ENCODE results near the gene PPP2CA. TPM values are rescaled to one million over a fixed set of nuclear protein-coding genes. Genes with fewer than 3 reads are reported as not detected.

The PPP2CA gene
- total RNA-seq, 1 donor from 2014 or later = 126 TPM

GRCh38 chr5:134252671-134253070, 26.8 kb upstream of the PPP2CA start:
- H3K9me3 Mint-ChIP-seq = no peaks in the 10 kb centered on the region
- peak overlapping the region; percentile 76 for H3K27ac Mint-ChIP-seq

GRCh38 chr5:134250949-134251348, 25.1 kb upstream of the PPP2CA start:
- H3K36me3 Mint-ChIP-seq = no peaks in the 10 kb centered on the region
- TF ChIP-seq CTCF (IDR thresholded peaks at IDR 0.05; ENCODE audit: unreplicated experiment) = no peak
- H3K4me1 Mint-ChIP-seq = peaks cover 43% of the 10 kb centered on the region
- no peaks in the 10 kb centered on the region for H3K9me3 Mint-ChIP-seq
- peak overlapping the region; percentile 4 for H3K27ac Mint-ChIP-seq
- DNase-seq (ENCODE audit: low spot score in 2 of 2, unreplicated experiment in 2 of 2) = no peak
- no peak overlapping the region for H3K4me3 Mint-ChIP-seq
- no peaks in the 10 kb centered on the region for H3K27me3 Mint-ChIP-seq (ENCODE audit: low read depth)

More at GRCh38 chr5:134252671-134253070, 26.8 kb upstream of the PPP2CA start:
- H3K4me1 Mint-ChIP-seq = peaks cover 29% of the 10 kb centered on the region
- H3K36me3 Mint-ChIP-seq = no peaks in the 10 kb centered on the region
- no peak for TF ChIP-seq CTCF (IDR thresholded peaks at IDR 0.05; ENCODE audit: unreplicated experiment)
- DNase-seq (ENCODE audit: low spot score in 2 of 2, unreplicated experiment in 2 of 2) = no peak
- H3K4me3 Mint-ChIP-seq = no peak overlapping the region
- no peaks in the 10 kb centered on the region for H3K27me3 Mint-ChIP-seq (ENCODE audit: low read depth)

GRCh38 chr5:134249469-134250379, 23.9 kb upstream of the PPP2CA start:
- H3K4me3 Mint-ChIP-seq = no peak overlapping the region
- no peak for TF ChIP-seq CTCF (IDR thresholded peaks at IDR 0.05; ENCODE audit: unreplicated experiment)
- peaks cover 50% of the 10 kb centered on the region for H3K4me1 Mint-ChIP-seq
- no peaks in the 10 kb centered on the region for H3K36me3 Mint-ChIP-seq
- DNase-seq (ENCODE audit: low spot score in 2 of 2, unreplicated experiment in 2 of 2) = no peak
- H3K27me3 Mint-ChIP-seq (ENCODE audit: low read depth) = no peaks in the 10 kb centered on the region
- peak overlapping the region; percentile 63 for H3K27ac Mint-ChIP-seq
- no peaks in the 10 kb centered on the region for H3K9me3 Mint-ChIP-seq

GRCh38 chr5:134248256-134248655, 22.4 kb upstream of the PPP2CA start:
- Mint-ChIP-seq H3K4me1 (peaks cover 52% of the 10 kb centered on the region), H3K27ac (peak overlapping the region; percentile 58), H3K4me3 (no peak overlapping the region), H3K36me3 (no peaks in the 10 kb centered on the region), H3K9me3 (no peaks in the 10 kb centered on the region), H3K27me3 (ENCODE audit: low read depth) (no peaks in the 10 kb centered on the region)
- no peak for TF ChIP-seq CTCF (IDR thresholded peaks at IDR 0.05; ENCODE audit: unreplicated experiment)
- no peak for DNase-seq (ENCODE audit: low spot score in 2 of 2, unreplicated experiment in 2 of 2)

GRCh38 chr5:134247428-134248224, 21.8 kb upstream of the PPP2CA start:
- H3K36me3 Mint-ChIP-seq = no peaks in the 10 kb centered on the region
- H3K9me3 Mint-ChIP-seq = no peaks in the 10 kb centered on the region
- peak overlapping the region; percentile 82 for H3K27ac Mint-ChIP-seq
- no peak for DNase-seq (ENCODE audit: low spot score in 2 of 2, unreplicated experiment in 2 of 2)
- no peak overlapping the region for H3K4me3 Mint-ChIP-seq
- no peak for TF ChIP-seq CTCF (IDR thresholded peaks at IDR 0.05; ENCODE audit: unreplicated experiment)
- H3K27me3 Mint-ChIP-seq (ENCODE audit: low read depth) = no peaks in the 10 kb centered on the region
- peaks cover 48% of the 10 kb centered on the region for H3K4me1 Mint-ChIP-seq

All from mesothelial cell of epicardium (in vitro differentiated cells).